HEK293 (cell line): Measurements from ENCODE around the gene OPALIN.
A peak's percentile ranks its signal among the peaks of the same experiment; 100 is the strongest.

Experiments
- CTCF ChIA-PET: fragments of 350-600 bp; formaldehyde crosslinking; extraction: SDS; loops from one replicate; lab custom pipeline; 2021; ENCODE audit warnings: antibody characterized with exemption; lab: Yijun Ruan, JAX
- POLR2A ChIA-PET: fragments of 300-600 bp; formaldehyde crosslinking; extraction: SDS; loops from one replicate; lab custom pipeline; 2020; ENCODE audit warnings: antibody characterized with exemption, inconsistent platforms; lab: Yijun Ruan, JAX
- H3K27ac ChIP-seq: fragments of 200-500 bp; sonication (Bioruptor generic); 2 replicates; pipeline ENCODE4 v1.5.1; 2014; ENCODE audit warnings: low read depth, low read length, control low read depth, inconsistent platforms; ENCODE audit errors: extremely low read depth
- H3K36me3 ChIP-seq, 2 experiments: fragments of 200-500 bp in 1 of 2; sonication (Bioruptor generic) in 1 of 2; 1 replicate in 1 of 2; 2 replicates in 1 of 2; pipeline ENCODE4 v1.5.1; 2014 to 2017; ENCODE audit warnings: inconsistent platforms in 2 of 2, low read length in 2 of 2; ENCODE audit not compliant: control insufficient read depth in 2 of 2, insufficient read depth in 1 of 2
- H3K4me1 ChIP-seq: fragments of 200-500 bp; sonication (Bioruptor generic); 2 replicates; pipeline ENCODE4 v1.5.1; 2014; ENCODE audit warnings: mild to moderate bottlenecking, low read length, inconsistent platforms; ENCODE audit not compliant: control insufficient read depth, insufficient read depth
- H3K4me3 ChIP-seq: 2 replicates; pipeline ENCODE4 v1.5.1; 2011; ENCODE audit warnings: low read depth, mild to moderate bottlenecking, control low read depth, low read length, moderate library complexity
- H3K9me3 ChIP-seq: fragments of 200-500 bp; sonication (Bioruptor generic); 2 replicates; pipeline ENCODE4 v1.5.1; 2014; ENCODE audit warnings: low read depth, low read length, inconsistent platforms; ENCODE audit not compliant: control insufficient read depth, insufficient read depth
- ATF2 ChIP-seq: fragments of 450-650 bp; formaldehyde crosslinking; IDR thresholded peaks from 2 replicates; pipeline ENCODE4 v1.5.1; 2016; ENCODE audit warnings: missing biosample characterization, missing genetic modification characterization, low read depth
- GLIS1 ChIP-seq: fragments of 450-650 bp; formaldehyde crosslinking; IDR thresholded peaks from 2 replicates; pipeline ENCODE4 v1.5.1; 2016; ENCODE audit warnings: missing biosample characterization, missing genetic modification characterization
- KLF16 ChIP-seq: fragments of 450-650 bp; formaldehyde crosslinking; IDR thresholded peaks from 2 replicates; pipeline ENCODE4 v1.5.1; 2017; ENCODE audit warnings: missing biosample characterization, missing genetic modification characterization
- OVOL3 ChIP-seq: fragments of 450-650 bp; formaldehyde crosslinking; IDR thresholded peaks from 2 replicates; pipeline ENCODE4 v1.5.1; 2016; ENCODE audit warnings: missing biosample characterization, missing genetic modification characterization
- PRDM4 ChIP-seq: fragments of 450-650 bp; formaldehyde crosslinking; IDR thresholded peaks from 2 replicates; pipeline ENCODE4 v1.5.1; 2017; ENCODE audit warnings: missing biosample characterization, missing genetic modification characterization
- TCF7L2 ChIP-seq: IDR thresholded peaks from 2 replicates; pipeline ENCODE4 v1.6.1; 2011; ENCODE audit warnings: low read depth, mild to moderate bottlenecking, inconsistent platforms, low read length, moderate library complexity, borderline replicate concordance
- ZBTB7A ChIP-seq: fragments of 450-650 bp; formaldehyde crosslinking; IDR thresholded peaks from 2 replicates; pipeline ENCODE4 v1.5.1; 2016; ENCODE audit warnings: low read depth, missing biosample characterization, missing genetic modification characterization
- ZFP69B ChIP-seq: fragments of 450-650 bp; formaldehyde crosslinking; IDR thresholded peaks from 2 replicates; pipeline ENCODE4 v1.5.1; 2016; ENCODE audit warnings: missing biosample characterization, missing genetic modification characterization
- ZNF133 ChIP-seq: fragments of 450-650 bp; formaldehyde crosslinking; IDR thresholded peaks from 2 replicates; pipeline ENCODE4 v1.5.1; 2016; ENCODE audit warnings: missing biosample characterization, missing genetic modification characterization
- ZNF174 ChIP-seq: fragments of 450-650 bp; formaldehyde crosslinking; IDR thresholded peaks from 2 replicates; pipeline ENCODE4 v1.5.0; 2017; ENCODE audit warnings: missing biosample characterization, mild to moderate bottlenecking, missing genetic modification characterization
- ZNF2 ChIP-seq: fragments of 450-650 bp; formaldehyde crosslinking; IDR thresholded peaks from 2 replicates; pipeline ENCODE4 v1.5.1; 2016; ENCODE audit warnings: missing biosample characterization, missing genetic modification characterization
- ZNF23 ChIP-seq: fragments of 450-650 bp; formaldehyde crosslinking; IDR thresholded peaks from 2 replicates; pipeline ENCODE4 v1.5.1; 2016; ENCODE audit warnings: missing biosample characterization, missing genetic modification characterization, borderline replicate concordance
- ZNF239 ChIP-seq: fragments of 450-650 bp; formaldehyde crosslinking; IDR thresholded peaks from 2 replicates; pipeline ENCODE4 v1.5.1; 2016; ENCODE audit warnings: missing biosample characterization, missing genetic modification characterization
- ZNF311 ChIP-seq: fragments of 450-650 bp; formaldehyde crosslinking; IDR thresholded peaks from 2 replicates; pipeline ENCODE4 v1.5.1; 2017; ENCODE audit warnings: missing biosample characterization, missing genetic modification characterization, borderline replicate concordance
- ZNF350 ChIP-seq: fragments of 450-650 bp; formaldehyde crosslinking; IDR thresholded peaks from 2 replicates; pipeline ENCODE4 v1.5.0; 2017; ENCODE audit warnings: missing biosample characterization, mild to moderate bottlenecking, missing genetic modification characterization
- ZNF391 ChIP-seq: fragments of 450-650 bp; formaldehyde crosslinking; IDR thresholded peaks from 2 replicates; pipeline ENCODE4 v1.5.1; 2016; ENCODE audit warnings: low read depth, missing biosample characterization, missing genetic modification characterization, borderline replicate concordance
- ZNF426 ChIP-seq: fragments of 450-650 bp; formaldehyde crosslinking; IDR thresholded peaks from 2 replicates; pipeline ENCODE4 v1.5.1; 2017; ENCODE audit warnings: missing biosample characterization, missing genetic modification characterization, mild to moderate bottlenecking, inconsistent platforms, moderate library complexity
- ZNF555 ChIP-seq: fragments of 450-650 bp; formaldehyde crosslinking; conservative IDR thresholded peaks from 2 replicates; pipeline ENCODE4 v1.5.1; 2017; ENCODE audit warnings: missing biosample characterization, mild to moderate bottlenecking, missing genetic modification characterization, inconsistent platforms
- ZNF585B ChIP-seq: fragments of 450-650 bp; formaldehyde crosslinking; IDR thresholded peaks from 2 replicates; pipeline ENCODE4 v1.5.1; 2016; ENCODE audit warnings: missing biosample characterization, missing genetic modification characterization
- ZNF768 ChIP-seq: fragments of 450-650 bp; formaldehyde crosslinking; IDR thresholded peaks from 2 replicates; pipeline ENCODE4 v1.5.1; 2018; ENCODE audit warnings: missing biosample characterization, mild to moderate bottlenecking, missing genetic modification characterization

Gene OPALIN

DNA sequence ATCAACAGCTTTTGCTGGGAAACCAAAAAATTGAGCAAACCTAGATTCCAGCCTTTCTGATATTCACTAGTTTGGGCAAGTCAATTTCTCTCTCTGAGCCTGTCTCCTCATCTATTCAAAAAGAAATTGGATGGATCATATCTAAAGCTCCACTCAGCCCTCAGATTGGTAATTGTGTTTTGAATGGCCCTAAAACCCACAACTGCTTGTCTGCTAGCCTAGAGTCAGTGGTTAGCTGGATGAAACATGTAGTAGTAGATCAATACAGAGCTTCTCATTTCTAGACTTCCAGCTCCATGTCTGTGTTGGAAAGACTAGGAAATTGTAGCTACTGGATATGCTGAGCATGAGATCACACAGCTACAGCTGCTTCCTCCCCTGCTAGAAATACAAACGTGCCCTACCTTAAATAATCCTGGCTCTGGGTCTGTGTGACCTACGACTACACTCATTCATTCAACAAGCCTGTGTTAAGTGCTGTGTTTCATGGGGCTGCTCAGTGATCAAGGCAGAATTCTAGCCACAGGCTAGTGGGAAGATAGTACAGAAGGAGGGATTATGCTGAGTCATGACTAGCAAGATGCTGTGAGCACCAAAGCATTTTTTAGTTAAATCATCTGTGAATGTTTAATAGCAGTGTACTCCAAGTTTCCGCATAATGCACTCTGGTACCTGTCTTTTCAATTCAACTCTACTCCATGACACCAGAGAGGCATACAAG lies 38.9 kb downstream of the OPALIN start:
- Histone ChIP-seq H3K4me3 (no peak overlapping the region), H3K36me3 (no peaks in the 10 kb centered on the region)
- POLR2A ChIA-PET = no interaction called here

GRCh38 chr10:96317067-96317833 lies 41.6 kb downstream of the OPALIN start:
- no peak overlapping the region for H3K4me3 ChIP-seq
- H3K36me3 ChIP-seq = no peaks in the 10 kb centered on the region
- no peaks in the 10 kb centered on the region for H3K4me1 ChIP-seq
- no peak overlapping the region for H3K27ac ChIP-seq
- ChIA-PET CTCF (interaction anchor here (0.7 to 1.2 kb wide), 4 partner anchors 9 to 87 kb away, joined by 3 to 4 read pairs (median 3); no protein-coding TSS in a partner anchor), POLR2A (no interaction called here)
- H3K9me3 ChIP-seq = no peaks in the 10 kb centered on the region
- TF ChIP-seq ZNF133 (no peak), ZNF768 (tag by site-specific recombination) (peak; percentile 72; the same call in 1 of the 2 replicates), ZNF2 (tag by site-specific recombination) (no peak), KLF16 (no peak)

More for the DNA sequence above, 38.9 kb downstream of the OPALIN start:
- no peaks in the 10 kb centered on the region for H3K4me1 ChIP-seq
- H3K27ac ChIP-seq = no peak overlapping the region
- CTCF ChIA-PET = interaction anchor here (0.6 to 1.8 kb wide), 6 partner anchors 16 to 303 kb away, joined by 3 to 8 read pairs (median 4); no protein-coding TSS in a partner anchor
- TF ChIP-seq ZFP69B (tag by site-specific recombination) (no peak), ZBTB7A (tag by site-specific recombination) (no peak), ZNF311 (tag by site-specific recombination) (no peak), GLIS1 (tag by site-specific recombination) (no peak), ZNF426 (no peak), ZNF239 (tag by site-specific recombination) (no peak), ATF2 (tag by site-specific recombination) (no peak), ZNF391 (tag by site-specific recombination) (no peak), ZNF174 (tag by site-specific recombination) (no peak), OVOL3 (tag by site-specific recombination) (no peak), ZNF555 (tag by site-specific recombination) (no peak), ZNF23 (no peak), PRDM4 (tag by site-specific recombination) (no peak), ZNF585B (tag by site-specific recombination) (no peak), TCF7L2 (no peak), ZNF350 (tag by site-specific recombination) (no peak)
- H3K9me3 ChIP-seq = no peaks in the 10 kb centered on the region
